Spleen (tissue), 7 donors: Measurements from ENCODE around the gene ARID5B.

ENCODE experiments used
- POLR2A ChIP-seq, 3 donors: fragments of 450-650 bp; IDR thresholded peaks; one replicate each; pipeline ENCODE4 v1.5.1; 2017; ENCODE audit warnings: antibody characterized with exemption in 3 of 3, mild to moderate bottlenecking in 1 of 3
- POLR2AphosphoS5 ChIP-seq, 3 donors: sonication (generic); formaldehyde crosslinking; IDR thresholded peaks; one replicate each; pipeline ENCODE4 v1.5.1; 2017; ENCODE audit warnings: antibody characterized with exemption in 3 of 3
- TF ChIP-seq, protein P1 (sequence below), 11 experiments: fragments of 200-600 bp in 7 of 11; fragments of 450-650 bp in 4 of 11; sonication (generic) in 4 of 11; IDR thresholded peaks in 8 of 11; conservative IDR thresholded peaks in 3 of 11; 1 replicate in 7 of 11; 2 replicates in 4 of 11; pipeline versions ENCODE4 v1.4.0 to v1.8.0; 2016 to 2021; ENCODE audit warnings: antibody characterized with exemption in 11 of 11, inconsistent platforms in 4 of 11, mild to moderate bottlenecking in 1 of 11
- donor health status: DM: no; HTN: no; CAD: no; lungs with moderate emphysema.
- donor health status: DM: no; HTN: no; CAD: no.
- donor health status: DM: no; HTN: no; CAD: no.

DNA sequence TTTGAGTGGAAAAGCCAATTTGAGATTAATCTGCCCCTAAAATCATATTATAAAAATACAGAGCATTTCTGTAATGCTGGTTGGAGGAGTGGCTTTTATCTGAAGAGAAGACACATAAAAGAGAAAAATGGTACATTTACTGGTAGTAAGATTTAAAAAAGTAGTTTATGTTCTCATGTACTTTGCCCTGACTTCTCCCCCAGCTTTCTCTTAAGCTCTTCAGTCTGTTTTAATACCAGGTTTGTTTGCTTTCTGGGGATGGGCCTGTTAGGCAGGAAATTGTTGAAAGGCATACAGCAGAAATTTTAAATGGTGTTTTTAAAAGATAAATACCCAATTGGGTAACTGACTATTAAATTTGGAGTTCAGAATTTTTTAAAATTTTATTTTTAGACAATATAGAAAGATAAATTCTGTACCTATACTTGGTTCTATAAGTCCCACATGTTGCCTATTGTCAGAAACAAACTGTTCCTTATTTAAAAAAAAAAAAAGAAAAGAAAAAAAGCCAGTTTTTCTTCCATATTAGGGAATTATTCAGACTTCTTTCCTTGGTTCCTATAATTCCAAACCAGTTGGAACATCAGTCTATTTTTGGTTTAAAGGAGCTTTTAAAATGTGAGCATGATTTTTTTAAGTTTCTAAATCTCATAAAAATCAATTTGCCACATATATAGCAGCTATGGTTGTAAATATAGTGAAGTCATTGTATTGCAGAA lies 136.6 kb downstream of the ARID5B start:
- TF ChIP-seq, protein P1, sequence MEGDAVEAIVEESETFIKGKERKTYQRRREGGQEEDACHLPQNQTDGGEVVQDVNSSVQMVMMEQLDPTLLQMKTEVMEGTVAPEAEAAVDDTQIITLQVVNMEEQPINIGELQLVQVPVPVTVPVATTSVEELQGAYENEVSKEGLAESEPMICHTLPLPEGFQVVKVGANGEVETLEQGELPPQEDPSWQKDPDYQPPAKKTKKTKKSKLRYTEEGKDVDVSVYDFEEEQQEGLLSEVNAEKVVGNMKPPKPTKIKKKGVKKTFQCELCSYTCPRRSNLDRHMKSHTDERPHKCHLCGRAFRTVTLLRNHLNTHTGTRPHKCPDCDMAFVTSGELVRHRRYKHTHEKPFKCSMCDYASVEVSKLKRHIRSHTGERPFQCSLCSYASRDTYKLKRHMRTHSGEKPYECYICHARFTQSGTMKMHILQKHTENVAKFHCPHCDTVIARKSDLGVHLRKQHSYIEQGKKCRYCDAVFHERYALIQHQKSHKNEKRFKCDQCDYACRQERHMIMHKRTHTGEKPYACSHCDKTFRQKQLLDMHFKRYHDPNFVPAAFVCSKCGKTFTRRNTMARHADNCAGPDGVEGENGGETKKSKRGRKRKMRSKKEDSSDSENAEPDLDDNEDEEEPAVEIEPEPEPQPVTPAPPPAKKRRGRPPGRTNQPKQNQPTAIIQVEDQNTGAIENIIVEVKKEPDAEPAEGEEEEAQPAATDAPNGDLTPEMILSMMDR (IDR thresholded peaks at IDR 0.05 in 8 of 11, conservative IDR thresholded peaks at IDR 0.05 in 3 of 11), result no peak
- no peak for TF ChIP-seq POLR2A (IDR thresholded peaks at IDR 0.05)
- no peak for TF ChIP-seq POLR2AphosphoS5 (IDR thresholded peaks at IDR 0.05)
